Transverse colon (tissue), 4 donors: ENCODE results near the gene SLU7. TPM values are rescaled to one million over a fixed set of nuclear protein-coding genes. Genes with fewer than 3 reads are reported as not detected.

Source experiments
- DNase-seq: peaks from one replicate; pipeline ENCODE4 v3.0.0-alpha.2; 2019
- H3K27ac ChIP-seq, 4 donors: fragments of 200-600 bp; sonication (generic); 2 replicates each; pipeline ENCODE4 v1.5.1; 2016 to 2018; ENCODE audit warnings: inconsistent platforms in 4 of 4
- H3K27me3 ChIP-seq: fragments of 200-600 bp; sonication (generic); 2 replicates; pipeline ENCODE4 v1.5.1; 2017; ENCODE audit warnings: inconsistent platforms
- H3K36me3 ChIP-seq, 4 donors: fragments of 200-600 bp; sonication (generic); 2 replicates each; pipeline ENCODE4 v1.5.1; 2017 to 2019; ENCODE audit warnings: inconsistent platforms in 4 of 4
- H3K4me1 ChIP-seq, 4 donors: fragments of 200-600 bp; sonication (generic); 2 replicates each; pipeline ENCODE4 v1.5.1; 2017 to 2020; ENCODE audit warnings: inconsistent platforms in 4 of 4
- H3K4me3 ChIP-seq, 4 donors: fragments of 200-600 bp; sonication (generic); 1 replicate in 1 of 4; 2 replicates in 3 of 4; pipeline versions ENCODE4 v1.5.1 to v1.6.1; 2017 to 2019; ENCODE audit warnings: inconsistent platforms in 4 of 4
- H3K9me3 ChIP-seq, 2 donors: fragments of 200-600 bp; sonication (generic); 2 replicates each; pipeline ENCODE4 v1.5.1; 2017 to 2019; ENCODE audit warnings: inconsistent platforms in 2 of 2
- CTCF ChIP-seq, 5 experiments: fragments of 200-600 bp in 3 of 5; fragments of 450-650 bp in 2 of 5; sonication (generic) in 3 of 5; IDR thresholded peaks; 1 replicate in 2 of 5; 2 replicates in 3 of 5; pipeline ENCODE4 v1.5.1; 2016 to 2017; ENCODE audit warnings: antibody characterized with exemption in 5 of 5, inconsistent platforms in 3 of 5, mild to moderate bottlenecking in 2 of 5, moderate library complexity in 1 of 5
- EP300 ChIP-seq: sonication (generic); formaldehyde crosslinking; IDR thresholded peaks from one replicate; pipeline ENCODE4 v1.6.1; 2017; ENCODE audit warnings: antibody characterized with exemption, low read depth
- POLR2A ChIP-seq: fragments of 450-650 bp; IDR thresholded peaks from one replicate; pipeline ENCODE4 v1.6.1; 2016; ENCODE audit warnings: antibody characterized with exemption, mild to moderate bottlenecking, moderate library complexity
- POLR2AphosphoS5 ChIP-seq, 3 donors: sonication (generic); formaldehyde crosslinking; IDR thresholded peaks; one replicate each; pipeline ENCODE4 v1.6.1; 2016; ENCODE audit warnings: antibody characterized with exemption in 3 of 3
- WGBS, 2 donors: methylation state at CpG; one replicate each; pipeline ENCODE4 v1.1.5; 2018; ENCODE audit warnings: low coverage in 1 of 2; 5-methylcytosine and 5-hydroxymethylcytosine counted together
- in situ Hi-C, 4 donors: fragments of 200-750 bp; cut with MboI; loops; one replicate each; pipeline versions ENCODE4 v1.15.0 to v1.15.1; 2017; ENCODE audit warnings: low sequenced_read_pairs in 3 of 4, low pct_ligation_motif_present in 1 of 4, low pct_unique_long_range_greater_than_20kb in 1 of 4
- intact Hi-C: fragments of 100-400 bp; cut with DNase I; formaldehyde crosslinking; loops from one replicate; pipeline ENCODE4 v1.15.1; 2023; ENCODE audit warnings: low total_unique reads
- total RNA-seq, 4 donors: library from RNA; depleted of rRNA; stranded (reverse); fragments of >200 nt; gene quantifications; one replicate each; pipeline ENCODE4 v1.1.0, GENCODE V29; 2016

The SLU7 gene
- total RNA-seq, 4 donors from 2014 or later = 10.5 to 69.2 (median 52.5) TPM

DNA sequence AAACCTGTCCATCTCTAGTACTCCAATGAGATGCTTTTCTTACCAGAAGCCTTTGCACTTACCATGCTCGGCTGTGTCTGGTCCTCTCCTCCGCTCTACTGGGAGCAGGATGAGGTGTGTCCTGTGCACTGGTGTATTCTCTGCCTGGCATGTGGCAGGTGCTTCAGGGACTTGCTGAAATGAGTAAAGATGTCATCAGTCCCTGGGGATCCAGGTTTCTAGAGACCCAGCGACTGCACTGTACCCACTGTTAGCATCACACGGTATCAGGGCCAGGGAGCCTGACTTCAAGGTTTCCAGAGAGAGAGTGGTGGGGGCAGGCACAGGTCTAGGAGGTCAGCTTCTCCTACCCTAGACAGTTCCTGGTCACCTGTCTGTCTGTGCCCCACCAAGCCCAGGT lies 13.3 kb upstream of the SLU7 start:
- DNase-seq = no peak
- 84% methylated on average over 4 of the region's 4 CpGs; no CpG with 5 or more reads in 1 of the 2 donors for WGBS, 2 donors
- Histone ChIP-seq H3K9me3 (no peaks in the 10 kb centered on the region), H3K27ac (no peak overlapping the region), H3K4me1 (no peaks in the 10 kb centered on the region), H3K36me3 (no peaks in the 10 kb centered on the region), H3K27me3 (no peaks in the 10 kb centered on the region), H3K4me3 (no peak overlapping the region)
- intact Hi-C loops = no loop called here
- in situ Hi-C loops = loop anchor here in 1 of 4 donors (25.0 kb wide), 1 partner anchor 180 kb away; no protein-coding TSS in a partner anchor
- TF ChIP-seq POLR2AphosphoS5 (IDR thresholded peaks at IDR 0.05) = no peak
- TF ChIP-seq CTCF (IDR thresholded peaks at IDR 0.05) = no peak
- no peak for TF ChIP-seq EP300
- TF ChIP-seq POLR2A = no peak

GRCh38 chr5:160427607-160428006 lies 8.7 kb upstream of the SLU7 start:
- intact Hi-C loops = no loop called here
- 89 to 100% methylated on average over 2 to 4 of the region's 4 CpGs for WGBS, 2 donors

DNA sequence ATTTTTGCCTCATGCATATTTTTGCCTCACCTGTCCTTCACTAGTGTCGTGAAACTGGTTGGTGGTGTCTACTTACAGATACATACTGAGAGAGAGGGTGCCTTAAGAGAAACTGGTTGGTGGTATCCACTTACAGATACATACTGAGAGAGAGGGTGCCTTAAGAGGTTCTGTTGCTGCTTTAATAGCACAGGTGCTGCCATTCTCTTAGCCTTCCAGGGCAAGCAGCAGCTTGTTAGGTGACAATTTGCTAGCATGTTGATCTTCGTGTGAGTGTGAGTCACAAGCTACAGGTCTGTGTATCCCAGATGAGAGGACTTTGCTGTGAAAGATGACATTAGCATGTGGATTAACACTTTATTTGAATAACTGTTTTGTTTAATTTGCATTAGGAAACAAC lies 4.2 kb upstream of the SLU7 start:
- Histone ChIP-seq H3K27ac (no peak overlapping the region), H3K4me3 (no peak overlapping the region), H3K4me1 (peaks cover 5 to 23% (median 13%) of the 10 kb centered on the region in 4 donors), H3K9me3 (no peaks in the 10 kb centered on the region), H3K36me3 (no peaks in the 10 kb centered on the region), H3K27me3 (no peaks in the 10 kb centered on the region)
- DNase-seq = no peak
- TF ChIP-seq POLR2A = no peak
- no peak for TF ChIP-seq EP300
- TF ChIP-seq POLR2AphosphoS5 (IDR thresholded peaks at IDR 0.05) = no peak
- no peak for TF ChIP-seq CTCF (IDR thresholded peaks at IDR 0.05)
- intact Hi-C loops = no loop called here
- in situ Hi-C loops = no loop called here
- WGBS, 2 donors = 37 to 44% methylated on average over 2 of the region's 2 CpGs

More at GRCh38 chr5:160427607-160428006, 8.7 kb upstream of the SLU7 start:
- H3K9me3 ChIP-seq = no peaks in the 10 kb centered on the region
- no peaks in the 10 kb centered on the region for H3K27me3 ChIP-seq
- no peak for TF ChIP-seq EP300
- TF ChIP-seq POLR2A = no peak
- no peak for TF ChIP-seq POLR2AphosphoS5 (IDR thresholded peaks at IDR 0.05)
- TF ChIP-seq CTCF (IDR thresholded peaks at IDR 0.05) = no peak
- H3K4me3 ChIP-seq = no peak overlapping the region
- H3K4me1 ChIP-seq = peaks cover 0 to 3% (median 0%) of the 10 kb centered on the region in 4 donors
- H3K36me3 ChIP-seq = no peaks in the 10 kb centered on the region
- H3K27ac ChIP-seq = no peak overlapping the region
- no peak for DNase-seq
- in situ Hi-C loops = loop anchor here in 1 of 4 donors (25.0 kb wide), 1 partner anchor 185 kb away; no protein-coding TSS in a partner anchor

- in situ Hi-C loops = no loop called here
- peaks cover 18 to 37% (median 24%) of the 10 kb centered on the region in 4 donors for H3K4me1 ChIP-seq
These were observed 2.9 kb upstream of the SLU7 start, which contains the start of gene PTTG1 for GRCh38 chr5:160421625-160422258. Gene PTTG1 (plus strand): TSS chr5:160421855. CDS start chr5:160422313, 458 bp downstream.

More at GRCh38 chr5:160421625-160422258, 2.9 kb upstream of the SLU7 start, which contains the start of gene PTTG1:
- DNase-seq = peak; percentile 97
- intact Hi-C loops = no loop called here
- Histone ChIP-seq H3K9me3 (no peaks in the 10 kb centered on the region), H3K27me3 (no peaks in the 10 kb centered on the region), H3K4me3 (peak within 1 kb of the TSS; percentile 59 to 87 (median 70)), H3K27ac (peak within 1 kb of the TSS; percentile 80 to 84 (median 82)), H3K36me3 (no peaks in the 10 kb centered on the region)
- TF ChIP-seq EP300 (no peak), POLR2AphosphoS5 (IDR thresholded peaks at IDR 0.05) (peak; percentile 48 to 76 (median 63)), POLR2A (peak; percentile 24), CTCF (IDR thresholded peaks at IDR 0.05) (no peak)
- 0 to 1% methylated on average over 1 to 30 of the region's 39 CpGs for WGBS, 2 donors
